Panc1 (cell line): ENCODE measurements around the gene MBD3L2.

Source experiments
- CTCF ChIP-seq: fragments of 450-650 bp; IDR thresholded peaks from 2 replicates; pipeline ENCODE4 v1.5.1; 2017; ENCODE audit warnings: mild to moderate bottlenecking
- REST ChIP-seq, 2 experiments: IDR thresholded peaks; 2 replicates each; pipeline ENCODE4 v1.6.1; 2011 to 2012; ENCODE audit warnings: low read depth in 2 of 2, control low read depth in 1 of 2, low read length in 1 of 2, mild to moderate bottlenecking in 1 of 2, moderate library complexity in 1 of 2; ENCODE audit not compliant: insufficient read depth in 1 of 2

GRCh38 chr19:7063764-7064418 lies 14.8 kb downstream of the MBD3L2 start:
- TF ChIP-seq CTCF (no peak), REST (IDR thresholded peaks at IDR 0.05; ENCODE audit: insufficient read depth in 1 of 2, low read depth in 2 of 2, low read length in 1 of 2) (no peak)
